Keratinocyte (primary cell): ENCODE results near the gene C16orf90.

Source experiments
- EZH2 ChIP-seq: IDR thresholded peaks from one replicate; pipeline ENCODE4 v1.6.1; 2012; ENCODE audit warnings: inconsistent platforms, mild to moderate bottlenecking, low read length, moderate library complexity
- TF ChIP-seq, protein P1 (sequence below), 3 experiments: IDR thresholded peaks in 1 of 3; conservative IDR thresholded peaks in 1 of 3; optimal IDR thresholded peaks in 1 of 3; 2 replicates in 2 of 3; 3 replicates in 1 of 3; pipeline versions ENCODE3 to v1.5.1; 2011; ENCODE audit warnings: low read length in 3 of 3, mild to moderate bottlenecking in 3 of 3, moderate library complexity in 2 of 3, control low read depth in 1 of 3, inconsistent platforms in 1 of 3; ENCODE audit not compliant: insufficient read depth in 2 of 3; ENCODE audit errors: extremely low read depth in 1 of 3

- TF ChIP-seq, protein P1, sequence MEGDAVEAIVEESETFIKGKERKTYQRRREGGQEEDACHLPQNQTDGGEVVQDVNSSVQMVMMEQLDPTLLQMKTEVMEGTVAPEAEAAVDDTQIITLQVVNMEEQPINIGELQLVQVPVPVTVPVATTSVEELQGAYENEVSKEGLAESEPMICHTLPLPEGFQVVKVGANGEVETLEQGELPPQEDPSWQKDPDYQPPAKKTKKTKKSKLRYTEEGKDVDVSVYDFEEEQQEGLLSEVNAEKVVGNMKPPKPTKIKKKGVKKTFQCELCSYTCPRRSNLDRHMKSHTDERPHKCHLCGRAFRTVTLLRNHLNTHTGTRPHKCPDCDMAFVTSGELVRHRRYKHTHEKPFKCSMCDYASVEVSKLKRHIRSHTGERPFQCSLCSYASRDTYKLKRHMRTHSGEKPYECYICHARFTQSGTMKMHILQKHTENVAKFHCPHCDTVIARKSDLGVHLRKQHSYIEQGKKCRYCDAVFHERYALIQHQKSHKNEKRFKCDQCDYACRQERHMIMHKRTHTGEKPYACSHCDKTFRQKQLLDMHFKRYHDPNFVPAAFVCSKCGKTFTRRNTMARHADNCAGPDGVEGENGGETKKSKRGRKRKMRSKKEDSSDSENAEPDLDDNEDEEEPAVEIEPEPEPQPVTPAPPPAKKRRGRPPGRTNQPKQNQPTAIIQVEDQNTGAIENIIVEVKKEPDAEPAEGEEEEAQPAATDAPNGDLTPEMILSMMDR (optimal IDR thresholded peaks at IDR 0.05 in 1 of 3, IDR thresholded peaks at IDR 0.05 in 1 of 3, conservative IDR thresholded peaks at IDR 0.05 in 1 of 3; ENCODE audit: extremely low read depth in 1 of 3, insufficient read depth in 2 of 3, low read length in 3 of 3), result no peak
- TF ChIP-seq EZH2, result no peak
These were observed 40.6 kb downstream of the C16orf90 start for GRCh38 chr16:3454631-3455147.
